Limb (tissue), 2 donors: Measurements from ENCODE around the gene FAM162A.
"Not testable (repeated sequence)": the region's sequence is repeated elsewhere in the genome, so short reads cannot be mapped to it uniquely, and the experiment has no call there.

Experiments used
- DNase-seq, 2 donors: peaks; one replicate each; pipeline ENCODE4 v3.0.0-alpha.2; 2016; ENCODE audit errors: extremely low spot score in 2 of 2

Gene FAM162A

GRCh38 chr3:122383771-122384697 is at the start of gene FAM162A:
Gene FAM162A (plus strand): TSS chr3:122384182. CDS start chr3:122384266, 84 bp downstream.
- DNase-seq: peak; percentile 93 to 96

- no peak for DNase-seq
Measured at GRCh38 chr3:122342803-122343202, 41.2 kb upstream of the FAM162A start.

DNA sequence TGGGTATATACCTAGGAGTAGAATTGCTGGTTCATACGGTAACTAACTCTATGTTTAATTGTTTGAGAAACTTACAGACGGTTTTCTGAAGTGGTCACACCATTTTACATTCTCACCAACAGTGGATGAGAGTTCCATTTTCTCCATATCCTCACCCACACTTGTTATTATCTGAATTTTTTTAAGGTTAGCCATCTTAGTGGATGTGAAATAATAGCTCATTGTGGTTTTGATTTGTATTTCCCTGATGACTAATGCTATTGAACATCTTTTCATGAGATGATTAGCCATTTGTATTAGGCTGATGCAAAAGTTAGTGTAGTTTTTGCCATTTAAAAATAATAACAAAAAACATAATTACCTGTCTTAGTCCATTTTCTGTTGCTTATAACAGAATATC is 40.3 kb upstream of the FAM162A start:
- no peak for DNase-seq

- DNase-seq: no peak
Measured at GRCh38 chr3:122349171-122349570, 34.8 kb upstream of the FAM162A start.

DNA sequence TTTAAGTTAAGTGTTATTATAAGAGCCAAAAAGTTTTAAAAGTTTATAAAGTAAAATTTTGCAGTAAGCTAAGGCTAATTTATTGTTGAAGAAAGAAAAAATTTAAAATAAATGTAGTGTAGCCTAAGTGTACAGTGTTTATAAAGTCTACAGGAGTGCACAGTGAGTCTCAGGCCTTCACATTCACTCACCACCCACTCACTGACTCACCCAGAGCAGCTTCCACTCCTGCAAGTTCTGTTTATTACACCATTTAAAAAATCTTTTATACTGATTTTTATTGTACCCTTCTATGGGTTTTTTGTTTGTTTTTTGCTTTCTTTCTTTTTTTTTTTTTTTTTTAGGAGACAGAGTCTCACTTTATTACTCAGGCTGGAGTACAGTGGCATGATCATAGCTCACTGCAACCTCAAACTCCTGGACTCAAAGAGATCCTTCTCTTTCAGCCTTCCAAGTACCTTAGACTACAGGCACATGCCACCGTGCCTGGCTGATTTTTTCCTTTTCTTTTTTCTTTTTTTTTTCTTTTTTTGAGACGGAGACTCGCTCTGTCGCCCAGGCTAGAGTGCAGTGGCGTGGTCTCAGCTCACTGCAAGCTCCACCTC is 33.1 kb upstream of the FAM162A start:
- no peak for DNase-seq

DNA sequence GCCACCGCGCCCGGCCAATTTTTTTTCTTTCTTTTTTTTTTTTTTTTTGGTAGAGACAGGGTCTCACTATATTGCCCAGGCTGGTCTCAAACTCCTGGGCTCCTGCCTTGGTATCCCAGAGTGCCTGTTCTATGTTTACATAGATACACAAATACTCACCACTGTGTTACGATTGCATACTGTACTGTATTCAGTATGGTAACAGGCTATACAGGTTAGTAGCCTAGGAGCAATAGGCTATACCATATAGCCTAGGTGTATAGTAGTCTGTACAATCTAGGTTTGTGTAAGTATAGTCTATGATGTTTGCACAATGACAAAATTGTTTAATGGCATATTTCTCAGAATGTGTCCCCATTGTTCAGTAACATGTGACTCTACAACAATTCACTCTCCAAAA is 32.4 kb upstream of the FAM162A start:
- no peak for DNase-seq

GRCh38 chr3:122353215-122353614 is 30.8 kb upstream of the FAM162A start:
- DNase-seq: no peak

GRCh38 chr3:122353893-122354401 is 30.0 kb upstream of the FAM162A start:
- no peak for DNase-seq

DNA sequence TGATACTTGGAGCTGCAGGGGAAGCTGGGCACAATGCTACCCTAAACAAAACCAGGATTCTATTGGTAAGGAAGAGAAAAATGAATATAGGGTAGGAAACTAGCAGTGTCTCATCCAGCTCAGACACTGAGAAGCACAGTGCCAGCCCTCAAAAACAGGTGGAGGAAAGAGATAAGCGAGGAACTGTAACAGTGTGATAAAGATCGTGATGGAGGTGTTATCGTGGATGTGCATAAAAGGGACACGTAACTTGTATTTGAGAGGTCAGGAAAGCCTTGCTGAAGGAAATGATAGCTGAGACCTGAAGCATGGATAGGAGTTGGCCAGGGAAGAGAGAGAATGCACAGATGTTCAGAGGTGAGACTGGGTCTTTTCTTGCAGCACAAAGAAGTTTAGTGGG is 28.4 kb upstream of the FAM162A start:
- DNase-seq: no peak

- DNase-seq: no peak
Measured at GRCh38 chr3:122356402-122356801, 27.6 kb upstream of the FAM162A start.

GRCh38 chr3:122357828-122358702 is 25.9 kb upstream of the FAM162A start:
- DNase-seq: no peak

- no peak for DNase-seq
Measured at GRCh38 chr3:122358703-122359032, 25.3 kb upstream of the FAM162A start.

DNA sequence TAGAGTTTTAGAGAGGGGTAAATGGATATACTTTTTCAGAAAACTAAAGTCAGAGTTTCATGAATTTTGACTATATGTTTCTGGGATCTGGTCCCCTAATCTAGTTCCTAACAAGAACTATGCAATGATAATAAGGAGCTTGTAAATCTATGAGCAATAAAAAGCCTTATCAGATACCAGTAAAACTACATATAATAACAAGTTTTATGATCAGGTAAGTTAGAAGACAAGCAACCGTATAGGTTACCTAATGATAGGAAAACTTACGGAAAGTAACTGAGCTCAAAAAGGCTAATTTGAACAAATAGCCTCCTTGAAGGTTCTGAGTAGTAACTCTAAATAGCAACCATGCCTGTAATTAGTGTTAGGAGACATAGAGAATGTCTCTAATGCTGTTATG is 22.0 kb upstream of the FAM162A start:
- no peak for DNase-seq

DNA sequence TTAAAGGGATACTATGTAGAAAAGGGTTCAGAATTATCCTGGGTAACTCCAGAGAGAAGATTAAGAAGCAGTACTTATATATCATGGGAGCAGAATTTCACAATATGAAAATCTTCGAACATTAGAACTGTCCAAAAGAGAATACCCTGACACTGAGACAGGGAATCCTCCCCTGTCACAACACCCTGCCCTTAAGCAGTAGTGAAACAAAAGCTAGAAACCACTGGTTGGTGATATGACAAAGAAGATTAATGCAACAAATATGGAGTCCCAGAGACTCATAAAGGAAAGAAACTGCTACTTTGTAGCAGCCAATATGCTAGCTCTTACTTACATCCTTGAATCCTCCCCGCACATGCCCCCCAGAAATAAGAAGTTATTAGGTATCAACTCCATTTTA is 19.5 kb upstream of the FAM162A start:
- DNase-seq: no peak

DNA sequence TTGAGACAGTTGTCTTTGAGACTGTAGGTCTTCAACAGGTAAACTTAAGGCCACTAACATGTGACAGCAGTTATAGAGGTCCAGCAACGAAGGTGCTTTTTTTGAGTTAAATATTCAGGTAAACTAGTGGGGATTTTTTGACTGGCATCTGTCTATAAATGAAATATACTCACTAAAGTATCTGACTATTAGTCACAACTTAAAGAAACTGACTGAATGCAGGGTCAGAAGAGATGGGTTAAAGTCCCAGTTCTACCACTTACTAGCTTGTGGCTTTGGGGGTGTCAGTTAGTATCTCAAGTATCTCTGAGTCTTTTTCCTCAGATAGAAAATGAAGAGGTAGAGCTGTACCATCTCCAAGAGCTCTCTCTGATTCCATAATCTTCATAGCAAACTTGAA is 18.9 kb upstream of the FAM162A start:
- no peak for DNase-seq

DNA sequence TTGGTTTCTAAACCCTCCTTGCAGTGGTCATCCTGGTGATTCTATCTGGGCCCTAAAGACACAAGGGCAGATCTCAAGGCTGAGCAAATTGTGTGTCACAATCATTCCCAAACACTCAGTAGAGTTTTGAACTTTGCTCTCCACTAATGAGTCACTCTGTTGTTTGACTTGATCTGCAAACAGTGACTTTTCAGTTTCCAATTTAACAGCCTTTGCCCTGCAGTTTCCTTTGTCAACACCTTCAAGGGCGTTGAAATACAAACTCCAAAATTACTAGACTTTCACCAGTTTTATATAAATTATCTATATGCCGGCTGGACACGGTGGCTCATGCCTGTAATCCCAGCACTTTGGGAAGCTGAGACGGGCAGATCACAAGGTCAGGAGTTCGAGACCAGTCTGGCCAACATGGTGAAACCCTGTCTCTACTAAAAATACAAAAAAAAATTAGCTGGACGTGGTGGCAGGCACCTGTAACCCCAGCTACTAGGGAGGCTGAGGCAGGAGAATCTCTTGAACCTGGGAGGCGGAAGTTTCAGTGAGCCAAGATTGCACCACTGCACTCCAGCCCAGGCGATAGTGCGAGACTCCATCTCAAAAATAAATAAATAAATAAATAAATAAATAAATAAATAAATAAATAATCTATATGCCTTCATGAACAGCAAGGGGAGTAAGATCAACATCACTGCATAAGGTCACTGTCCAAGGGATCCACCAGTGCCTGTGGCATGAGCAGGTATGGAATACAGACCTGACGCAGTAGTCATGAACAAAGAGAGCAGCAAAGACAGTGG is 18.2 kb upstream of the FAM162A start:
- DNase-seq: not testable (repeated sequence)

GRCh38 chr3:122366379-122366749 is 17.6 kb upstream of the FAM162A start:
- no peak for DNase-seq

- DNase-seq: no peak
Measured at GRCh38 chr3:122374034-122374433, 9.9 kb upstream of the FAM162A start.

- DNase-seq: no peak
Measured at GRCh38 chr3:122377975-122378374, 6.0 kb upstream of the FAM162A start.

DNA sequence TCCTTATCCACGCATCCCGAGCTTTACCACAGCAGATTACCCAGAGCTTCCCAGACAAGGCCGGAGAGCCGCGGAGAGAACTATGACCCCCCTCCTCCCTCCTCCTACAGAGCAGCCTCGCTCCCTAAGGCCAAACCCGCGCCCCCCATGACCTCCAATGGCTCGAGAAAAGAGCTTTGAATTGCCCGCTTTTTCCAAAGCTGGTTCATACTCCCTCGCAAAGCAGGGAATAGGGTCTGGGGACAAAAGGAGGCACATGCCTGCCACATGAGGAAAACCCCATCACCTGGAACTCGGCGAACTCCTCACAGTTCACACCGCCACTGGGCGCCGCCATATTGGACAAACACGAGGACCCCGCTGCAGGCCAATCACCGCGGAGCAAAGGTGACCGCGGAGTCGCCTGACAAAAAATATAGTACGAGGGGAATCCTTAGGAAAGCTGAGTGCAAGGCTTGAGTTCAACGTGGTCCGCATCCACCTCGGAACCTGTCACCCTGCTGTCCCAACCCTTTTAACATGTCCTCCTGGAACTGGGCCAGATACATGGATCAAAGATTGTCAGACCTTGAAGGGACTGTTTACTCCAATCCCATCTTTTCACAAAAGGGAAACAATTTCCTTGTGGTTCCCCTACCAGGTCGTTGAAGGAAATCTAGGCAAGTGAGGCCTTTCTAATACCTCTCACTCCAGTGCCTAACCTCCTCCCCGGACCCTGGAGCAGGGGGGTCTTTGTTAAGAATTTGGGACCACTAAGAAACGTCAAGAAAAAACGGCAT is 905 bp upstream of the FAM162A start, which contains the start of gene MIX23:
MIX23 (minus strand) TSS at position 344 of the 779 bp plus-strand sequence; CDS start at position 337, 7 bp downstream.
- peak; percentile 92 for DNase-seq
